NCI-H2227 treated with DMSO at 0.1 percent for 48 hours (cell line): Measurements from ENCODE around the gene UNC93A.
A peak's percentile ranks its signal among the peaks of the same experiment; 100 is the strongest.
"Not testable (repeated sequence)": the region's sequence is repeated elsewhere in the genome, so short reads cannot be mapped to it uniquely, and the experiment has no call there.

ENCODE experiments used
- DNase-seq: peaks from one replicate; lab custom pipeline; 2025; lab: John Stamatoyannopoulos, UW

Gene UNC93A

GRCh38 chr6:167270499-167271311 is 20.4 kb upstream of the UNC93A start:
- no peak for DNase-seq

DNA sequence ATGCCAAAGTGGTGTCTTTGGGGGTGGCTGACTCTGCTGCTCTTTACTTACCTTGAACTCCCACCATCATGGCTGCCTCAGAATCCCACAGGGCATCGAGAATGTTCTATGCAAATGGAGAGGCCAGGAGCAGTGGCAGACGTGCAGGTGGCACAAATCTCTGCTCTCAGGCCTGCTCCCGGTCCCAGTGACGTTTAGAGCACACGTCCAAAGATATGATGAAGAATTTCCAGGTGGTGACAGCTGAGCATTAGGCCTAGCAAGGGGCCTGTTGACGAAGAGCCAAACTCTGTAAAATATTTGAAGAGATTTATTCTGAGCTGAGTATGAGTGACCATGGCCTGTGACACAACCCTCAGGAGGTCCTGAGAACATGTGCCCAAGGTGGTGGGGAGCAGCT is 19.0 kb upstream of the UNC93A start:
- no peak for DNase-seq

DNA sequence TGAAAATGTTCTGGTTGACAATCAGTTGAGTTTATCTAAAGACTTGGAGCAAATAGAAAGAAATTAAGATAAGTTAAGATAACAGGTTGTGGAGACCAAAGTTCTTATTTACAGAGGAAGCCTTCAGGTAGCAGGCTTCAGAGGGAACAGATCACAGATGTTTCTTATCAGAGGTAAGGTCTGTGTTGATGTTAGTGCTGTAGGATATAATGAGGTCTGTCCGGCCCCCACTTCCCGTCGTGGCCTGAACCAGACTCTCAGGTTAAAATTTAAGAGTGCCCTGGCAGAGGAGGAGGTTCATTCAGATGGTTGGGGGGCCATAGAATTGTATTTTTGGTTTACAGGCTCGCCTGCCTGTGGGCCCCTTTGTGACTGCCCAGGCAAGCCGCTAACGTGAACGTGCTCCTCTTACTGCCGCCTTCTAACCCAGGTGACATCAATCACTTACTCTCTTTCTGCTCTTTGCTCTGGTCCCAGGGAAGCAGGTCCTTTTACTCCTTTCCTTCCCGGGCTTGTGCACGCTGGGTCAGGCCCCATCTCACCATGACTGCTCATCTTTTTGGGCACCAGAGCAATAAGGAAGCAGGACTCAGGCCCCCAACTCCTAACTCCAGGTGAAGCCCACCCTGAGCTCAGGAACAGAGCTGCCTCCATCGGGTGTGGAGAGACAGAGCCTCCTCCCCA is 18.3 kb upstream of the UNC93A start:
- DNase-seq, result no peak

DNA sequence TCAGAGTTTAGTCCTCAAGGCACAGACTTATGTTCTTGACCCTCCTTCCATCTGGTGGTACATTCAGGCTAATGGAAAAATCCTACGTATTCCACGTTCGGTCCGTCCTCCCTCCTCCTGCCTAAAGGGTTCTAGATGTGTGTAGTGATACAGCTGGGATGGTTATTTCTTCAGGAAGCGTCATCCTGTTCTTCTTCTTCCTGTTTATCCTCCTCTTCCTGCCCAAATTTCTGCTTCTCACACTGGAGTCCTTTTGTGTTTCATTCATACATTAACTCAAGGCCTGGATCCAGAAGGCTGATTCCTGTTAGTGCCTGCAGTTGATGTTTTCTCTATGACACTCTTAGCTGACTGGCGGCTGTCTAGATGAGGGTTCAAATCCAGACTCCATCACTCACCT is 16.8 kb upstream of the UNC93A start:
- no peak for DNase-seq

GRCh38 chr6:167275001-167275400 is 16.1 kb upstream of the UNC93A start:
- DNase-seq, result no peak

- DNase-seq, result no peak
These were observed 15.7 kb upstream of the UNC93A start for GRCh38 chr6:167275436-167275835.

DNA sequence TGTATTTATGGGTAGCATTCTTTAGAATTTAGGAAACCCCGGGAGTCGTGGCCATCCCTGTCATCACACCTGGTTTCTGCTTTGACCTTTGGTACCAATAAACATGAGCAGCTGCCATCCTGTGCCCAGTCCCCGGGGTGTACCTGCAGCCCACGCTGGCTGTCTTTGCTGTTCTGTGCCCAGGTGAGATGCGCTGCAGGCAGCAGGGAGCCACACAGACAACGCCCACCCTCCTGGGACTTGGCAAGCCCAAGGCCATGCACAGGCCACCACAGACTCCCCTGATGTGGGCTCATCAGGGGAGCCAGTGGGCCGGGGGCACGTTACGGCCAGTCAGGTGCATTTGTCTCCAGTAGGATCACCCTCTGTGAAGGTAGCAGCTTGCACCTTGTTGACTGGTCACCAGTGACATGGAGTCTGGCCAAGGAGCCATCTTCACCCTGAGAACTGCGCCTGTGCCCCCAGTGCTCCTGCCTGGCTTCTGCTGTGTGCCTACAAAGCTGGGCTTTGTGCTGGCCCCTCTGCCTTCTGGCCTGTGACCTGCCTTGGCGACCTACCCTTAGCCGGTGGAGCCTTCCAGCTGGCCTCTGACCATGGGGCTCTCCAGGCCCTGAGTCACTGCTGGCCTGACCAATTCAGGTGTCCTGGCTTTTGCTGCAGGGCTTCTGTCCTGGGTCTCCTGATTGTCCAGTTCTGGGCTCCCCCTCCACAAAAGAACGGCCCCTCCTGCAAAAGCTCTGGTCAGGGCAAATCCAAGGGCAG is 14.2 kb upstream of the UNC93A start:
- DNase-seq, result no peak

DNA sequence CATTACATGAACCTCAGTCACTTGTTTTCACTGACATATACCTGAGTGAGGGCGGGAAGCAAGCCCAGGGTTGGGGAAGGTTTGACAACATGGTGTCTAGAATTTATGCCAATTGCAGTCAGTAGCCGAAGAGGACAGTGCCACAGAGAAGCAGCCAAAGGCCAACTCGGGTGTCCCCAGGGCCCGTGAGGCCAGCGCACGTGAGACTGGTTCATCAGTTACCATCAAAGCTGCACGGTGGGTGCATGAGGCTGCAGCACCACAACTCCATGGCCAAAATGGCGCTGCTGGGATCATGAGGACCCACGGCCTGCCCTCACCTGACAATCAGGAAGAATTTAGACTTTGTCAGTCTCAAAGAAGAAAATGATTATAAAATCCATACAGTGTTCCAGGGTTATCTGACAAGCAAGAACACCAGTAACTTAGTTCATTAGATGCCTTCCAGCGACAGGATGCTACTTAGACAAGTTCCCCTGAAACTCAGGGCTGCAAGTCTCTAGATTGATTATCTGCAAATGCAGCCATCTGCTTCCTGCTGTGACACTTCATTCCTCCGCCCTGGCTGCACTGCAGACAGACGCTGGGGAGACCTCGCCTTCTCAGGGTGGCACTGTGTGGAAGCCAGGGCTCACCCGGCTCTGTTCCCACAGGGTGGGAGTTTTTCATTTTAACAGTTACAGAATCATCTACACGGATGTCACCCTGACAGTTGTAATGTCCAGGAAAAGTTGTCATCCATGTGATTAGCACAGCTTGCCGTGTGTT is 12.8 kb upstream of the UNC93A start:
- DNase-seq, result not testable (repeated sequence)

DNA sequence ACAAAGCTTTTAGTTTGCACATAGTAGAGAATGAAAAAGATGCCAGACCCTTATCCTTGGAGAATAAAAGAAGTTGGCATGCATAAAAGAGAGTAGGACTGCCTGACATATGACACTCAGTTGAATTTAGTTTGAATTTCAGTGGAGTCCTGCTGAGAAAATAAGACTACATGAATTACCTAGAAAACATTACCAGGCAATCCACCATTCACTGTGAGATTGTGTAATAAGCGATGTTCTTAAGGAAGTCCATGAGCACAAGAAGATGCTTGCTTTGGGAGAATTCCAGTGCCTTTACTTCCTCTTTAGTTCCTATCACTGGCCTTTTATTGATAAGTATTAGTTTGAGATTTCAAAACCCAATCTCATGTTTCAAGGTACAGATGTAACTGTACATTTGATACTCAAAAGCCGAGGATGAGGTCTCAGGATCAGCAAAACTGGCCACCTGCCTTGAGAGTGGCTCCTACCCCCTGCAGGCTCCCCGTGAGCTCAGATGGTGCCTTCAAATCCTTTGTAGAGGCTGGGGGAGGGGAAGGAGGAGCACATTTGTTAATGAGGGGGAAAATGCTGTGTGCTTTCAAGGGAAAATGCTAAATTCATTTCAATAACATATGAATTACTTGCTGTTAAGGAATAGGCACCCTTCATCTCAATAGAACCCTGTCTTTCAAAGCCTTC is 11.2 kb upstream of the UNC93A start:
- peak; percentile 80 for DNase-seq

DNA sequence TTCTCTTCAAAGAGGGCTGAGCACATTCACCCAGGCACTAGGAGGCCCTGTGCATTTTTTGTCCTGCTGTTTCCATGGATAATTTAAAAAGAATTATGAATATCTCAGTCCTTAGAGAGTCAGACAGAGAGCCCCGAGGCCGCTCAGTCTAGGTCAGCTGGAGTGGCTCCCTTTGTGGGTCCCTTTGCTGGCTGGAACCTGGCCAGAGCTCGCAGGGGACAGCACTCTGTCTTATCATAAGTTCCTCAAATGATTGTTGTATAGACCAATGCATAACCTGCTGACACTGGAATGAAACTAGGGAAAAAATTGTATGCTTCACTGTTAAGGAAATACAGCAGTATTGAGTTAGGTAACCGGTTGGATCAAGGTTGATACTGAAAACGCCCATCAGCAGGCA is 10.6 kb upstream of the UNC93A start:
- not testable (repeated sequence) for DNase-seq

DNA sequence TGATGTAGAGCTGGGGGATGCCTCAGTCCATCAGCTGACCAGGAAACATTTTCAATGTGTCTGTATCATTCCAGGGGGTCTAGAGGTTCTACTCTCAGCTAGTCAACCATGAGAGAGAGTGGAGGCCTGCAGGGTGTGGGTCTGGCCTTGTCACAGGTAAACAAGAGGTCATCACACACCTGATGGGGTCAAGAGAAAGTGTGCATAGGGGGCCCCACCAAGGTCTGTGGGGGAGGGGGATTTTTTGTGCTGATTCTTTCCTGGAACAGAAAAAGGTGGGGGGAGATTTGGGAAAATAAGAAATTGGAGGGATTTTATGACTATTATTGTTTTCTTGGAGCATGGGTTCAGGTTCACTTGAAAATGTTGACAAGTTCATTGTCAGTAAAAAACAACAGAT is 8.9 kb upstream of the UNC93A start:
- no peak for DNase-seq

DNA sequence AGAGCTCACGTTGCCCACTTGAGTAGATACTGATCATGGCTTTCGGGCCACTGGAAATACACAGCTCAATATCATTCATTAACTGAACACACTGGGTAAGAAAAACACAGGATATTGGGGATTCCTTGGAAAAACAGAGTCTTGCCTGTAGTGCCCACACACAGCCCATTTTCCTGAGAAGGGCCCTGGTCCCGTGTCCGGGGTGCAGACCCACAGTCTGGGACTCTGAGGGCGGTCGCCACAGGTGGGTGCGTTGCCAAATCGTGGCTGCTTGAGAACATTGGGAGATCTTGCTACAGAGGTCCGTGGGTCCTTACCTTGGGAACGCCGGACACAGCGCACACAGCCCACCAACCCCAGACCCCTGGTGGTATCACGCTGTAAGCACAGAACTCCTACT is 6.5 kb upstream of the UNC93A start:
- not testable (repeated sequence) for DNase-seq

GRCh38 chr6:167285077-167285770 is 5.9 kb upstream of the UNC93A start:
- no peak for DNase-seq

DNA sequence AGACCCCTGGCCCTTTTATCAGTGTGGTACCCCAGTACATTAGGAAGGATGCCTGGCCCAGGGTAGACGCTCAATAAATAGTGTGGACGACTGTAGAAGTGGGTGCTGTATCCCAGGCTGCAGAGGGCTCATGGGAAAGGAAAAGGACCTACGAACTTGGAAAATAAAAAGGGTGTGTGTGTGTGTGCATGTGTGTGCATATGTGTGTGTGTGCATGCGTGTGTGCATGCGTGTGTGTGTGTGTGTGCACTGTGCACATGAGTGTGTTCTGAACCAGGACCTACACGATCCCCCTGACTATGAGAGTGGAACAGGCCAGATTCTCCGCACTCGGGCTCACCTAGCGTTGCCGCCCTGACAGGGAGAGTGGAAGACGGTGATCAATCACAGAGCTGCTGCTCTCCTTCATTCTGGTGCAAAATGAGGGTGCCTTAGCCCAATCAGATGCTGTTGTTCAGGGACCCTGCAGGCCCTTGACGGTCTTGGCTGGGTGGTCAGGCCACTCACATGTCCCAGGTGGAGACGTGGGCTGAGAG is 3.5 kb upstream of the UNC93A start:
- no peak for DNase-seq

DNA sequence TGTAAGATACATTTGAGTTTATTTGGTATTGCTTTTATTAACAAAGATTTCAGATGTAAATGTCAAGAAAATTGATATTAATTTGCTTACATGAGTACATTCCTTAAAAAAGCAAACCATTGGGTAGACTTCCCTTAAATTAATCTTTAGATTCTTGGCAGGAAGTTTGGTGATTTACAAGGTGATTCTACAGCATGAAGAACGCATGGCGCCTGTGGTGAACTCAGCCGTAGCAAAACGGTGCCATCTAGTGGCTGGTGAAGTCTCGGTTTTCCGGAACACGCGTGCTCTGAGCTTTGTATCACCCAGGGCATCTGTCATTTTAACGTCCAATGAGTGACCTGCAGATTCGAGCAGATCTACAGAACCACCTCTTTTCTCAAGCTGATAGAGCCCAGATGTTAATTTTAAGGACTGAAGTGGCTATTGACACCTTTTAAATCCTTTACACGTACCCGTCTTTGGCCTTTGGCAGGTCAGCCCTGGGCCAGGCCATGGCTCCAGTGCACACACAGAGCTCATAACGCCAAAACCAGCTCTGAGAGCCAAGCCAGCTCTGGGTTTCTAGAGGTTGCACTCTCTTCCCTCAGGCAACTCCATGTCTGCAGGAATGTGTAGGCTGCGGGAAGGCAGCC is 2.4 kb upstream of the UNC93A start:
- peak; percentile 22 for DNase-seq

GRCh38 chr6:167289291-167289690 is 1.8 kb upstream of the UNC93A start:
- not testable (repeated sequence) for DNase-seq

DNA sequence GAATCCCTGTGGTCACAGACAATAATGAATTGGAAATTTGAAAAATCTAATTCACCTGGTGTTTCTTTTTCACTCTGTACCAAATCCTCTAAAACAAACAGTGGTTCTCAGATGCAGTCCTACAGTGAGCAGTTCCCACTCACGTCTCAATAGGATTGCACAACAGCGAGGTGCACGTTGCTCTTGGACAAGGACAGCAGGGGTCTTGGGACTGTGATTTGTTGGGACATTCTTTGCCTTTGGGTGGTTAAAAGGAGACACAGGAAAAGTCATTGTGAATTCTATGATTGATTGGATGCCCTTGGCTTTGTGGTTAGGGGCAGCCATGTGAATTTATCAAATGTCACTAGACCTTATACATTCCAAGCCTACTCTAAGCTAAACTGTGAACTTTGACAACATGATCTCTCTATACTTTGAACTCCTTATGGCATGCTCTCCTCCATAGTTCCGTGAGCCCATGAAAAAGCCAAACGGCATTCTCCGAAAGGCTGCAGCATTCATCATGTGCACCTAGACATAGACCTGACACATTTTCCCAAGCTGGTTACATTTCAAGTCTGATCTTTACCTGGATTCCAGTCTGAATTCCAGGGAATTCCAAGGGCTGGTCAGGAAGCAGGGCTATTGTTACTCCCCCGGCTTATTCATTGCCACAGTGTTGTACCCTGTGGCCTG is 647 bp downstream of the UNC93A start:
- no peak for DNase-seq

- no peak for DNase-seq
These were observed 1.4 kb downstream of the UNC93A start for GRCh38 chr6:167292301-167293087.
